ENCODE data around the gene PALLD. TPM values are rescaled to one million over a fixed set of nuclear protein-coding genes. Genes with fewer than 3 reads are reported as not detected.
"Not testable (repeated sequence)": the region's sequence is repeated elsewhere in the genome, so short reads cannot be mapped to it uniquely, and the experiment has no call there.

The PALLD gene
- total RNA-seq, 2 donors from 2014 or later, result 705 to 752 TPM

GRCh38 chr4:168509786-168510185, 12.9 kb downstream of the PALLD start:
- no peak for TF ChIP-seq CTCF (IDR thresholded peaks at IDR 0.05)
- H3K4me3 ChIP-seq, result no peak overlapping the region
- no peaks in the 10 kb centered on the region for H3K36me3 ChIP-seq
- H3K4me1 ChIP-seq (ENCODE audit: control insufficient read depth in 1 of 2, low read depth in 2 of 2), result no peaks in the 10 kb centered on the region
- no peak overlapping the region for H3K27ac ChIP-seq
- H3K27me3 ChIP-seq (replicated peaks; ENCODE audit: insufficient read depth), result no peaks in the 10 kb centered on the region
- no peak for ATAC-seq (ENCODE audit: insufficient number of reproducible peaks, low FRiP score, low read depth)
- no peaks in the 10 kb centered on the region for H3K9me3 ChIP-seq
- no peak for DNase-seq (ENCODE audit: low spot score)

- H3K4me3 ChIP-seq, result no peak overlapping the region
- H3K36me3 ChIP-seq, result no peaks in the 10 kb centered on the region
- H3K27ac ChIP-seq, result no peak overlapping the region
- H3K4me1 ChIP-seq (ENCODE audit: control insufficient read depth in 1 of 2, low read depth in 2 of 2), result no peaks in the 10 kb centered on the region
- no peak for TF ChIP-seq CTCF (IDR thresholded peaks at IDR 0.05)
- ATAC-seq (ENCODE audit: insufficient number of reproducible peaks, low FRiP score, low read depth), result no peak
- no peaks in the 10 kb centered on the region for H3K27me3 ChIP-seq (replicated peaks; ENCODE audit: insufficient read depth)
- no peaks in the 10 kb centered on the region for H3K9me3 ChIP-seq
- DNase-seq (ENCODE audit: low spot score), result no peak
Observed at GRCh38 chr4:168511780-168512489, 15.1 kb downstream of the PALLD start.

- H3K36me3 ChIP-seq; H3K27ac ChIP-seq; H3K4me1 ChIP-seq (ENCODE audit: control insufficient read depth in 1 of 2, low read depth in 2 of 2); ATAC-seq (ENCODE audit: insufficient number of reproducible peaks, low FRiP score, low read depth); H3K27me3 ChIP-seq (replicated peaks; ENCODE audit: insufficient read depth); H3K9me3 ChIP-seq; DNase-seq (ENCODE audit: low spot score); H3K4me3 ChIP-seq: not testable (repeated sequence)
Observed at GRCh38 chr4:168513826-168514225, 17.0 kb downstream of the PALLD start.

GRCh38 chr4:168514249-168514852, 17.5 kb downstream of the PALLD start:
- H3K27me3 ChIP-seq (replicated peaks; ENCODE audit: insufficient read depth), result no peaks in the 10 kb centered on the region
- no peak overlapping the region for H3K27ac ChIP-seq
- H3K4me1 ChIP-seq (ENCODE audit: control insufficient read depth in 1 of 2, low read depth in 2 of 2), result no peaks in the 10 kb centered on the region
- DNase-seq (ENCODE audit: low spot score), result no peak
- no peaks in the 10 kb centered on the region for H3K36me3 ChIP-seq
- peak; percentile 48 for TF ChIP-seq CTCF (IDR thresholded peaks at IDR 0.05)
- no peak overlapping the region for H3K4me3 ChIP-seq
- no peak for ATAC-seq (ENCODE audit: insufficient number of reproducible peaks, low FRiP score, low read depth)
- no peaks in the 10 kb centered on the region for H3K9me3 ChIP-seq

GRCh38 chr4:168515222-168516011, 18.6 kb downstream of the PALLD start:
- no peaks in the 10 kb centered on the region for H3K9me3 ChIP-seq
- no peak for ATAC-seq (ENCODE audit: insufficient number of reproducible peaks, low FRiP score, low read depth)
- TF ChIP-seq CTCF (IDR thresholded peaks at IDR 0.05), result no peak
- H3K27me3 ChIP-seq (replicated peaks; ENCODE audit: insufficient read depth), result no peaks in the 10 kb centered on the region
- H3K27ac ChIP-seq, result no peak overlapping the region
- no peaks in the 10 kb centered on the region for H3K36me3 ChIP-seq
- no peak for DNase-seq (ENCODE audit: low spot score)
- no peak overlapping the region for H3K4me3 ChIP-seq
- no peaks in the 10 kb centered on the region for H3K4me1 ChIP-seq (ENCODE audit: control insufficient read depth in 1 of 2, low read depth in 2 of 2)
